HCT116 (cell line): ENCODE data around the gene CACNA2D3. TPM values are rescaled to one million over a fixed set of nuclear protein-coding genes. Genes with fewer than 3 reads are reported as not detected.

Experiments
- ATAC-seq: fragments of 200-7000 bp; cut with Tn5 transposase; 2 replicates; pipeline ENCODE4 v1.9.1; 2020; ENCODE audit warnings: mild to moderate bottlenecking, moderate library complexity
- BruUV-seq: library from RNA; stranded (reverse); fragments of 400-500 nt; replicated peaks from 2 replicates; lab custom pipeline; 2021; lab: Mats Ljungman, UMichigan
- CTCF ChIA-PET: fragments of 300-600 bp; sonication (Branson Sonifier 250); formaldehyde crosslinking; loops from one replicate; lab custom pipeline; 2021; ENCODE audit warnings: antibody characterized with exemption; lab: Charles Lee
- POLR2A ChIA-PET: fragments of 300-600, 350-600 bp; sonication (Branson Sonifier 250); formaldehyde crosslinking; loops from one replicate; lab custom pipeline; 2021; ENCODE audit warnings: antibody characterized with exemption; lab: Charles Lee
- RAD21 ChIA-PET, 2 experiments: fragments of 300-600 bp; sonication (Branson Sonifier 250); formaldehyde crosslinking; loops; one replicate each; lab custom pipeline; 2023; ENCODE audit warnings: low total read pairs in 2 of 2; ENCODE audit not compliant: uncharacterized antibody in 2 of 2, unreplicated experiment in 2 of 2, low non-redundant PET in 1 of 2; lab: Charles Lee
- DNase-seq: peaks from one replicate; pipeline ENCODE4 v3.0.0-alpha.2; 2010; ENCODE audit warnings: low read depth, low spot score
- H2AFZ ChIP-seq: fragments of 200-600 bp; shearing (Covaris generic), sonication (generic); 2 replicates; pipeline ENCODE4 v1.6.1; 2017; ENCODE audit warnings: low read depth, mixed run types, mixed read lengths, antibody characterized with exemption, low read length; ENCODE audit not compliant: poor library complexity, severe bottlenecking
- H3K27ac ChIP-seq: 2 replicates; pipeline ENCODE4 v1.5.1; 2012; ENCODE audit warnings: low read depth, low read length
- H3K27me3 ChIP-seq: fragments of 200-600 bp; sonication (generic); 2 replicates; pipeline ENCODE4 v1.6.1; 2016; ENCODE audit warnings: mixed run types, low read length, mixed read lengths; ENCODE audit not compliant: insufficient read depth
- H3K36me3 ChIP-seq, 2 experiments: fragments of 200-500 bp in 1 of 2; fragments of 200-600 bp in 1 of 2; sonication (Bioruptor generic) in 1 of 2; sonication (generic) in 1 of 2; 2 replicates each; pipeline versions ENCODE4 v1.5.1 to v1.6.1; 2014 to 2016; ENCODE audit warnings: low read length in 2 of 2, inconsistent platforms in 1 of 2, mixed read lengths in 1 of 2, mixed run types in 1 of 2; ENCODE audit not compliant: insufficient read depth in 2 of 2, control insufficient read depth in 1 of 2
- H3K4me1 ChIP-seq, 2 experiments: fragments of 200-600 bp in 1 of 2; sonication (generic) in 1 of 2; 2 replicates each; pipeline versions ENCODE4 v1.5.1 to v1.6.1; 2012 to 2017; ENCODE audit warnings: low read length in 2 of 2, inconsistent platforms in 1 of 2, mild to moderate bottlenecking in 1 of 2, mixed read lengths in 1 of 2, mixed run types in 1 of 2, moderate library complexity in 1 of 2; ENCODE audit not compliant: insufficient read depth in 2 of 2, control insufficient read depth in 1 of 2
- H3K4me2 ChIP-seq: fragments of 200-600 bp; sonication (generic); 2 replicates; pipeline ENCODE4 v1.6.1; 2017; ENCODE audit warnings: mixed run types, low read length, mixed read lengths
- H3K4me3 ChIP-seq, 2 experiments: fragments of 200-600 bp in 1 of 2; sonication (generic) in 1 of 2; replicated peaks in 1 of 2; 2 replicates each; pipeline ENCODE4 v1.5.1; 2011 to 2016; ENCODE audit warnings: low read length in 2 of 2, control low read depth in 1 of 2, low read depth in 1 of 2, mild to moderate bottlenecking in 1 of 2, mixed read lengths in 1 of 2, mixed run types in 1 of 2
- H3K79me2 ChIP-seq: fragments of 200-600 bp; sonication (generic); 2 replicates; pipeline ENCODE4 v1.6.1; 2017; ENCODE audit warnings: mild to moderate bottlenecking, mixed run types, low read length, moderate library complexity, mixed read lengths; ENCODE audit not compliant: insufficient read depth
- H3K9ac ChIP-seq: fragments of 200-600 bp; sonication (generic); 2 replicates; pipeline ENCODE4 v1.6.1; 2016; ENCODE audit warnings: low read length, mixed read lengths
- H3K9me2 ChIP-seq: fragments of 200-600 bp; sonication (generic), shearing (Covaris generic); 2 replicates; pipeline ENCODE4 v1.6.1; 2017; ENCODE audit warnings: mixed run types, mild to moderate bottlenecking, moderate library complexity; ENCODE audit not compliant: insufficient read depth
- H3K9me3 ChIP-seq, 2 experiments: fragments of 200-500 bp in 1 of 2; fragments of 200-600 bp in 1 of 2; sonication (Bioruptor generic) in 1 of 2; sonication (generic) in 1 of 2; 2 replicates each; pipeline ENCODE4 v1.6.1; 2014 to 2017; ENCODE audit warnings: low read length in 2 of 2, mixed read lengths in 2 of 2, inconsistent platforms in 1 of 2, low read depth in 1 of 2, mild to moderate bottlenecking in 1 of 2, mixed run types in 1 of 2, moderate library complexity in 1 of 2; ENCODE audit not compliant: control insufficient read depth in 1 of 2, insufficient read depth in 1 of 2
- H4K20me1 ChIP-seq: fragments of 200-600 bp; sonication (generic), shearing (Covaris generic); 2 replicates; pipeline ENCODE4 v1.6.1; 2017; ENCODE audit warnings: mixed run types, mild to moderate bottlenecking, moderate library complexity; ENCODE audit not compliant: insufficient read depth
- CTCF ChIP-seq, 3 experiments: fragments of 200-600 bp in 1 of 3; sonication (generic) in 1 of 3; IDR thresholded peaks in 2 of 3; conservative IDR thresholded peaks in 1 of 3; 2 replicates each; pipeline ENCODE4 v1.5.1; 2012 to 2017; ENCODE audit warnings: low read depth in 2 of 3, low read length in 2 of 3, antibody characterized with exemption in 1 of 3, borderline replicate concordance in 1 of 3, control low read depth in 1 of 3, mild to moderate bottlenecking in 1 of 3, mixed read lengths in 1 of 3, mixed run types in 1 of 3, moderate library complexity in 1 of 3; ENCODE audit not compliant: insufficient read depth in 1 of 3
- EGR1 ChIP-seq: IDR thresholded peaks from 2 replicates; pipeline ENCODE4 v1.6.1; 2012; ENCODE audit warnings: low read depth
- EZH2 ChIP-seq: fragments of 200-600 bp; sonication (generic); IDR thresholded peaks from 2 replicates; pipeline ENCODE4 v1.6.1; 2017; ENCODE audit warnings: antibody characterized with exemption, mixed run types
- EZH2phosphoT487 ChIP-seq: fragments of 200-600 bp; IDR thresholded peaks from 2 replicates; pipeline ENCODE4 v1.6.1; 2018; ENCODE audit warnings: antibody characterized with exemption, borderline replicate concordance
- JUND ChIP-seq: IDR thresholded peaks from 2 replicates; pipeline ENCODE4 v1.6.1; 2012
- POLR2AphosphoS5 ChIP-seq: IDR thresholded peaks from 2 replicates; pipeline ENCODE4 v1.6.1; 2011; ENCODE audit warnings: mild to moderate bottlenecking, low read depth, low read length, moderate library complexity
- RAD21 ChIP-seq: IDR thresholded peaks from 2 replicates; pipeline ENCODE4 v1.6.1; 2012; ENCODE audit warnings: low read depth, mild to moderate bottlenecking
- SIN3A ChIP-seq: IDR thresholded peaks from 2 replicates; pipeline ENCODE4 v1.6.1; 2012; ENCODE audit warnings: low read depth
- SP1 ChIP-seq: IDR thresholded peaks from 2 replicates; pipeline ENCODE4 v1.6.1; 2012; ENCODE audit warnings: low read depth
- SRF ChIP-seq: IDR thresholded peaks from 2 replicates; pipeline ENCODE4 v1.6.1; 2012; ENCODE audit warnings: low read depth
- TCF7L2 ChIP-seq: IDR thresholded peaks from 2 replicates; pipeline ENCODE4 v1.7.0; 2011; ENCODE audit warnings: borderline replicate concordance, inconsistent platforms; ENCODE audit not compliant: insufficient read depth, insufficient read length; ENCODE audit errors: extremely low read depth
- ZBTB33 ChIP-seq: IDR thresholded peaks from 2 replicates; pipeline ENCODE4 v1.6.1; 2011; ENCODE audit warnings: mild to moderate bottlenecking, low read length, moderate library complexity; ENCODE audit not compliant: insufficient replicate concordance; ENCODE audit errors: extremely low read depth
- ZFX ChIP-seq: fragments of 450-650 bp; IDR thresholded peaks from 2 replicates; pipeline ENCODE4 v1.6.1; 2017
- ZNF274 ChIP-seq: fragments of 200-500 bp; sonication (Bioruptor generic); IDR thresholded peaks from 2 replicates; pipeline ENCODE4 v1.6.1; 2014; ENCODE audit warnings: mild to moderate bottlenecking, low read depth, low read length, inconsistent platforms
- intact Hi-C: fragments of 100-400 bp; cut with micrococcal nuclease; formaldehyde crosslinking; loops from 2 replicates; pipeline ENCODE4 v1.10.0; 2022
- total RNA-seq: library from RNA; stranded (reverse); gene quantifications from one replicate; pipeline ENCODE4 v1.2.1, GENCODE V29; 2021; ENCODE audit not compliant: unreplicated experiment

The CACNA2D3 gene
- total RNA-seq, 1 experiment from 2014 or later: 0.20 TPM

- H3K9me3 ChIP-seq: no peaks in the 10 kb centered on the region
- CTCF ChIA-PET: no interaction called here
- H3K9ac ChIP-seq: no peak overlapping the region
- intact Hi-C loops: no loop called here
- H3K4me1 ChIP-seq: no peaks in the 10 kb centered on the region
- BruUV-seq: no TSS peak
- H4K20me1 ChIP-seq: no peaks in the 10 kb centered on the region
- no peaks in the 10 kb centered on the region for H3K36me3 ChIP-seq
- H3K27me3 ChIP-seq: peaks cover 5% of the 10 kb centered on the region; the same call in 1 of the 2 replicates
- POLR2A ChIA-PET: no interaction called here
- H3K79me2 ChIP-seq: no peaks in the 10 kb centered on the region
- H3K4me2 ChIP-seq: no peak overlapping the region
- H3K27ac ChIP-seq: no peak overlapping the region
- no peaks in the 10 kb centered on the region for H3K9me2 ChIP-seq
- RAD21 ChIA-PET: no interaction called here
- DNase-seq: no peak
- no peak overlapping the region for H3K4me3 ChIP-seq
- H2AFZ ChIP-seq: no peak overlapping the region
- no peak for TF ChIP-seq RAD21
- TF ChIP-seq SRF: no peak
- TF ChIP-seq POLR2AphosphoS5: no peak
- TF ChIP-seq CTCF (IDR thresholded peaks at IDR 0.05 in 2 of 3, conservative IDR thresholded peaks at IDR 0.05 in 1 of 3; ENCODE audit: borderline replicate concordance in 1 of 3, insufficient read depth in 1 of 3, low read depth in 2 of 3, low read length in 2 of 3): no peak
- no peak for TF ChIP-seq EZH2phosphoT487
- no peak for TF ChIP-seq EGR1
- no peak for TF ChIP-seq JUND
- TF ChIP-seq ZBTB33: no peak
- TF ChIP-seq ZNF274: no peak
- TF ChIP-seq SP1: no peak
- no peak for TF ChIP-seq SIN3A
- TF ChIP-seq TCF7L2: no peak
- no peak for TF ChIP-seq ZFX
- TF ChIP-seq EZH2: no peak
- ATAC-seq: no peak
These were observed 231.6 kb downstream of the CACNA2D3 start for GRCh38 chr3:54353946-54354345.
